ENCODE results near the gene SPARC.
A peak's percentile ranks its signal among the peaks of the same experiment; 100 is the strongest.

The SPARC gene

DNA sequence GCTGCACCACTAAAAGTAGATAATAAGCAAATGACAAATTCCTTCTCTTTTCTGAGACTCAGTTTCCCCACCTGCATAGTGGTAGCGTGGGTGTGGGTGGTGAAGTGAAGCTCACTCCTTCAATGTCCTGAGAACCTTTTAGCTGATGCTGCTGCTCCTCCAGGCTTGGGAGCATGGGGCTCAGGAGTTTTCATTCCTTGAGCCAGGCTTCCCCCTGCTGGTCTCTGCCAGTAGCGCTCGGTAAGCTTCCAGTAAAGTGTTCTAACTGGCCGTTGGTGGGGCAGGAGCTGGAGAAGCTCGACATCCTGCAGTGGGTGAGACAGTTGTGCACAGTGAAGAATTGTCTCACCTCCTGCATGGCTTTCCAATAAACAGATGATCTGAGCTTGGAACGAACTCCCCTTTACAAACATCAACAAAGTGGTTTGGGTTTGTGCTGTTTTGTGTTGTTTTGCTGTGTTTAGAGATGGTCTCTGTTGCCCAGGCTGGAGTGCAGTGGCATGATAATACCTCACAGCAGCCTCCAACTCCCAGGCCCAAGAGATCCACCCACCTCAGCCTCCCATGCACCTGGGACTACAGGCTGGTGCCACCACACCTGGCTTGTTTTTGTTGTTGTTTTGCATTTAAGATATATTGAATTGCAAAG, 34.6 kb downstream of the SPARC start:
- DNase-seq (ENCODE audit: low read depth): peak; percentile 93
- H3K9ac ChIP-seq (ENCODE audit: low read length): no peak overlapping the region
- H3K9me3 ChIP-seq (ENCODE audit: control insufficient read depth, low read length): no peaks in the 10 kb centered on the region
- no peaks in the 10 kb centered on the region for H3K36me3 ChIP-seq (ENCODE audit: control insufficient read depth, insufficient read depth, low read length, severe bottlenecking)
- no peaks in the 10 kb centered on the region for H3K27me3 ChIP-seq (replicated peaks; ENCODE audit: control insufficient read depth, insufficient read depth, low read length)
- H3K4me1 ChIP-seq (ENCODE audit: control insufficient read depth, insufficient read depth, low read length): no peaks in the 10 kb centered on the region
- H3K4me3 ChIP-seq (ENCODE audit: low read length): no peak overlapping the region

- no peaks in the 10 kb centered on the region for H3K36me3 ChIP-seq (ENCODE audit: control insufficient read depth, insufficient read depth, low read length, severe bottlenecking)
- no peak overlapping the region for H3K4me3 ChIP-seq (ENCODE audit: low read length)
- H3K4me1 ChIP-seq (ENCODE audit: control insufficient read depth, insufficient read depth, low read length): no peaks in the 10 kb centered on the region
- no peak for DNase-seq (ENCODE audit: low read depth)
- H3K9me3 ChIP-seq (ENCODE audit: control insufficient read depth, low read length): no peaks in the 10 kb centered on the region
- H3K9ac ChIP-seq (ENCODE audit: low read length): no peak overlapping the region
- H3K27me3 ChIP-seq (replicated peaks; ENCODE audit: control insufficient read depth, insufficient read depth, low read length): peaks cover 6% of the 10 kb centered on the region
Measured at GRCh38 chr5:151648988-151649387, 37.7 kb downstream of the SPARC start.

GRCh38 chr5:151648089-151648488, 38.6 kb downstream of the SPARC start:
- no peak for DNase-seq (ENCODE audit: low read depth)
- Histone ChIP-seq H3K36me3 (ENCODE audit: control insufficient read depth, insufficient read depth, low read length, severe bottlenecking) (no peaks in the 10 kb centered on the region), H3K4me1 (ENCODE audit: control insufficient read depth, insufficient read depth, low read length) (no peaks in the 10 kb centered on the region), H3K4me3 (ENCODE audit: low read length) (no peak overlapping the region), H3K9me3 (ENCODE audit: control insufficient read depth, low read length) (no peaks in the 10 kb centered on the region), H3K9ac (ENCODE audit: low read length) (no peak overlapping the region), H3K27me3 (replicated peaks; ENCODE audit: control insufficient read depth, insufficient read depth, low read length) (peaks cover 11% of the 10 kb centered on the region)

DNA sequence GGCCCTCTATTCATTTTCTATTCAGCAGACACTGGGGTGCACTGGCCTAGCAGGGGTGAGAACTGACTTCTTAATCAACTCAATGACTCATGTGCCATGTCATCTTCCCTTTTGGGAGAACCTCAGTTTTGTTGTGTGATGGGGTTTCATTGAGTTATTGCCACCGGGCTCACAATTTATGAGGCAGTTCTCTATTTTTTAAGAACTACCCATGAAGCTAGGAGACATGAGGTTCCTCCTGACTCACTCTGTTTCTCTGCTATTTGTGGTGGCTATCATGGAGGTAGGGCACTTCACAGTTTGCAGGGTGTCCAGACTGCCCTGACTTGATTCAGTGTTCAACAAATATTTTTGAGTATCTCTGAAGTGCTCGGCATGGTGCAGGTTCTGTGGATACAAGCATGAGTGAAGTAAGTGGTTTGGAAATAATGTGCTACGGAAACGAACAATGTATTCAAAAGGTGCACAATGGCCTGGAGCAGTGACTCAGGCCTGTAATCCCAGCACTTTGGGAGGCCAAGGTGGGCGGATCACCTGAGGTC, 39.3 kb downstream of the SPARC start:
- Histone ChIP-seq H3K4me1 (ENCODE audit: control insufficient read depth, insufficient read depth, low read length) (no peaks in the 10 kb centered on the region), H3K36me3 (ENCODE audit: control insufficient read depth, insufficient read depth, low read length, severe bottlenecking) (no peaks in the 10 kb centered on the region), H3K4me3 (ENCODE audit: low read length) (no peak overlapping the region), H3K9ac (ENCODE audit: low read length) (no peak overlapping the region), H3K9me3 (ENCODE audit: control insufficient read depth, low read length) (no peaks in the 10 kb centered on the region), H3K27me3 (replicated peaks; ENCODE audit: control insufficient read depth, insufficient read depth, low read length) (peaks cover 11% of the 10 kb centered on the region)
- no peak for DNase-seq (ENCODE audit: low read depth)

DNA sequence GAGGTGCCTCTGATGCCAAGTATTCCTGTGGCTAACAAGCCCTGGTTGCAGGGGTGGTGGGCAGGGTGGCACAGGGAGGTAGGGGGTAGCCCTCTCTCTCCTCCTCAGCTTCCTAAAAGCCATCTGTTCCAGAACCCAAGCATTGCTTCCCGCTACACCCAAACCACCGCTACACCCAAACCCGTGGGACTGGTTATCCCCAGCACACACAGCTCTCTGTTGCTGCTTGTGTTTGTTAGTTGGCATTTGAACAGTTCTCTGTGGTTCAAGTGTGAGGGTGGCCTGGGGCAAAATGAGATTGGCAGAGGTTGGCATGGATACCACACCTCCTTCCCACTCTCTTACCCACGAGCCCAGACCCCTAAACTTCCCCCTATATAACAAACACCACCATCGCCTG, 40.4 kb downstream of the SPARC start:
- Histone ChIP-seq H3K9ac (ENCODE audit: low read length) (no peak overlapping the region), H3K27me3 (replicated peaks; ENCODE audit: control insufficient read depth, insufficient read depth, low read length) (peaks cover 11% of the 10 kb centered on the region), H3K4me3 (ENCODE audit: low read length) (no peak overlapping the region)

DNA sequence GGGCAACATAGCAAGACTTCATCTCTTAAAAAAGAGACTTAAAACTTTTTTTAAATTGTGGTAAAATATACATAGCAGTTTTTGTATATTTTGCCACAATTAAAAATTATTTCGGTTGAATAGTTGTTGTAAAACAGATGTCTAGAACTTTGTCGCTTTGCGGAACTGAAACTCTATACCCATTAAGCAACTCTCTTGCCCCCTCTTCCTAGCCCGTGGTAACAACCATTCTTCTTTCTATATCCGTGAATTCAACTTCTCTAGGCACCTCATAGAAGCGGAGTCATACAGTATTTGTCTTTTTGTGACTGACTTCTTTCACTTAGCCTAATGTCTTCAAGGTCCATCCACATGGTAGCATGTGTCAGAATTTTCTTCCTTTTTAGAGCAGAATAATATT, 43.3 kb downstream of the SPARC start:
- no peak overlapping the region for H3K9ac ChIP-seq (ENCODE audit: low read length)
- no peaks in the 10 kb centered on the region for H3K4me1 ChIP-seq (ENCODE audit: control insufficient read depth, insufficient read depth, low read length)
- H3K27me3 ChIP-seq (replicated peaks; ENCODE audit: control insufficient read depth, insufficient read depth, low read length): peaks cover 24% of the 10 kb centered on the region
- DNase-seq (ENCODE audit: low read depth): no peak
- H3K4me3 ChIP-seq (ENCODE audit: low read length): no peak overlapping the region
- no peaks in the 10 kb centered on the region for H3K36me3 ChIP-seq (ENCODE audit: control insufficient read depth, insufficient read depth, low read length, severe bottlenecking)
- H3K9me3 ChIP-seq (ENCODE audit: control insufficient read depth, low read length): no peaks in the 10 kb centered on the region

More for the DNA sequence above, 40.4 kb downstream of the SPARC start:
- no peaks in the 10 kb centered on the region for H3K9me3 ChIP-seq (ENCODE audit: control insufficient read depth, low read length)
- no peak for DNase-seq (ENCODE audit: low read depth)
- H3K4me1 ChIP-seq (ENCODE audit: control insufficient read depth, insufficient read depth, low read length): no peaks in the 10 kb centered on the region
- no peaks in the 10 kb centered on the region for H3K36me3 ChIP-seq (ENCODE audit: control insufficient read depth, insufficient read depth, low read length, severe bottlenecking)

GRCh38 chr5:151642472-151643140, 44.1 kb downstream of the SPARC start:
- H3K4me1 ChIP-seq (ENCODE audit: control insufficient read depth, insufficient read depth, low read length): no peaks in the 10 kb centered on the region
- H3K36me3 ChIP-seq (ENCODE audit: control insufficient read depth, insufficient read depth, low read length, severe bottlenecking): no peaks in the 10 kb centered on the region
- H3K9me3 ChIP-seq (ENCODE audit: control insufficient read depth, low read length): no peaks in the 10 kb centered on the region
- H3K4me3 ChIP-seq (ENCODE audit: low read length): no peak overlapping the region
- no peak for DNase-seq (ENCODE audit: low read depth)
- H3K9ac ChIP-seq (ENCODE audit: low read length): no peak overlapping the region
- H3K27me3 ChIP-seq (replicated peaks; ENCODE audit: control insufficient read depth, insufficient read depth, low read length): peaks cover 32% of the 10 kb centered on the region

DNA sequence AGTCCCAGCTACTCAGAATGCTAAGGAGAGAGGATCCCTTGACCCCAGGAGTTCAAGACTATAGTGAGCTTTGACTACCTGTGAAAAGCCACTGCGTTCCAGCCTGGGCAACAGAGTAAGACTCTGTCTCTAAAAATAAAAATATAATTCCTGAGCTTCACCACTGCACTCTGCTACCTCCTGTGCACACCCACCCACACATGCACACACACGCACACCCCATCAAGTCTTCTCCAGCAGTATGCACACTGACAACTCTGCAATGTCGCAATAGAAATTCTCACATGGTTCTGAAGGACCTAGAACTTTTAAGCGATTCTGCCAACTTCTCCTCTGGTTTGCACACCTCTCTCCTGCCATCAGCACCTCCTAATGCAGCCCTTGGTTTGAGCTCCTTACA, 48.1 kb downstream of the SPARC start:
- DNase-seq (ENCODE audit: low read depth): no peak
- Histone ChIP-seq H3K36me3 (ENCODE audit: control insufficient read depth, insufficient read depth, low read length, severe bottlenecking) (no peaks in the 10 kb centered on the region), H3K4me1 (ENCODE audit: control insufficient read depth, insufficient read depth, low read length) (no peaks in the 10 kb centered on the region), H3K27me3 (replicated peaks; ENCODE audit: control insufficient read depth, insufficient read depth, low read length) (peaks cover 41% of the 10 kb centered on the region), H3K9ac (ENCODE audit: low read length) (no peak overlapping the region), H3K9me3 (ENCODE audit: control insufficient read depth, low read length) (no peaks in the 10 kb centered on the region), H3K4me3 (ENCODE audit: low read length) (no peak overlapping the region)

- no peak overlapping the region for H3K4me3 ChIP-seq (ENCODE audit: low read length)
- peak; percentile 16 for DNase-seq (ENCODE audit: low read depth)
- peaks cover 43% of the 10 kb centered on the region for H3K27me3 ChIP-seq (replicated peaks; ENCODE audit: control insufficient read depth, insufficient read depth, low read length)
- no peaks in the 10 kb centered on the region for H3K4me1 ChIP-seq (ENCODE audit: control insufficient read depth, insufficient read depth, low read length)
- no peaks in the 10 kb centered on the region for H3K9me3 ChIP-seq (ENCODE audit: control insufficient read depth, low read length)
- no peak overlapping the region for H3K9ac ChIP-seq (ENCODE audit: low read length)
- no peaks in the 10 kb centered on the region for H3K36me3 ChIP-seq (ENCODE audit: control insufficient read depth, insufficient read depth, low read length, severe bottlenecking)
Measured at GRCh38 chr5:151637676-151638075, 49.0 kb downstream of the SPARC start.

DNA sequence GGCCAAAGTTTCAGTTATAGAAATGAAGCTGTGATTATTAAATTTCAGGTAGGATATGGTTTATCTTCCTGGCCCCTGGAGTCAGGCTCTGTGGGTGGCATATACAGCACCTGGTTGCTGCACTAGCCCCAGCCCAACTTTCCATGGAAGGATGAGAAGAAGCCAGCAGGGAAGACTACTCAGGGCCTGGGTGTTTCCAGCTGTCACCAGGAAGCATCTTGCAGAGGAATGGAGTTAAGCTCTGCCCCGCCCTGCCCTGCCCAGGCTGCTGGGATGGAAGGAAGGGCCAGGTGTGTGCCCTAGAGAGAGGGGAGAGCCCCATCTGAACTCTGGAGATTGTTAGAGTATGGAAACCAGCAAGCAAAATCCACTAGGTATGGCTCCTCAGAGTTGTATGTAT, 52.8 kb downstream of the SPARC start:
- Histone ChIP-seq H3K36me3 (ENCODE audit: control insufficient read depth, insufficient read depth, low read length, severe bottlenecking) (no peaks in the 10 kb centered on the region), H3K4me1 (ENCODE audit: control insufficient read depth, insufficient read depth, low read length) (peaks cover 4% of the 10 kb centered on the region), H3K9ac (ENCODE audit: low read length) (no peak overlapping the region), H3K4me3 (ENCODE audit: low read length) (no peak overlapping the region), H3K9me3 (ENCODE audit: control insufficient read depth, low read length) (no peaks in the 10 kb centered on the region), H3K27me3 (replicated peaks; ENCODE audit: control insufficient read depth, insufficient read depth, low read length) (peaks cover 34% of the 10 kb centered on the region)
- no peak for DNase-seq (ENCODE audit: low read depth)

DNA sequence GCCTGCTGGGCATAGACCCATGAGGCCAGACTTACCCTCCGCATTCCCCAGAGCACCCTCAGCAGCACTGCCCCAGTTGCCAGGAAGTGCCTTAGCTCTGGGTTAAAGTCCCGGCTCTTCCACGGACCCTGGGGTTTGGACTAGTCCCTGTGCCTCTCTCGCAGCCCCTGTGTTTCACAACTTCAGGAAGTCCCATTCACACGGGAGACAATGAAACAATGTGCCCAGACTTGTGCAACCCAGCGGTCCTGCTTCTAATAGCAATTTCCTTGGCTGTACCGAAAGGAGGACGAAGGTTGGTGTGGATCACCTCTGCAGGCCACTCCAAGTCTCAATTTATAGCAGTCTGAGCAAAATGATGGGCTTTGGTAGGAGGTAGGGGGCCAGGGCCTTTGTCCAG, 53.8 kb downstream of the SPARC start:
- no peaks in the 10 kb centered on the region for H3K9me3 ChIP-seq (ENCODE audit: control insufficient read depth, low read length)
- DNase-seq (ENCODE audit: low read depth): no peak
- peaks cover 12% of the 10 kb centered on the region for H3K4me1 ChIP-seq (ENCODE audit: control insufficient read depth, insufficient read depth, low read length)
- H3K9ac ChIP-seq (ENCODE audit: low read length): no peak overlapping the region
- H3K4me3 ChIP-seq (ENCODE audit: low read length): no peak overlapping the region
- H3K36me3 ChIP-seq (ENCODE audit: control insufficient read depth, insufficient read depth, low read length, severe bottlenecking): no peaks in the 10 kb centered on the region
- H3K27me3 ChIP-seq (replicated peaks; ENCODE audit: control insufficient read depth, insufficient read depth, low read length): peaks cover 25% of the 10 kb centered on the region

Measured in adipocyte (in vitro differentiated cells).